GM12878 (cell line): ENCODE results near the gene COL9A3. TPM values are rescaled to one million over a fixed set of nuclear protein-coding genes. Genes with fewer than 3 reads are reported as not detected.

ENCODE experiments used
- ATAC-seq: fragments of 200-7000 bp; cut with Tn5 transposase; 3 replicates; pipeline ENCODE4 v1.9.1; 2020; ENCODE audit warnings: mild to moderate bottlenecking, moderate library complexity
- BruUV-seq: library from RNA; stranded (reverse); fragments of 400-500 nt; replicated peaks from 2 replicates; lab custom pipeline; 2021; lab: Mats Ljungman, UMichigan
- CTCF ChIA-PET: fragments of 300-600 bp; sonication (Branson Sonifier 250); formaldehyde crosslinking; extraction: SDS; loops from one replicate; lab custom pipeline; 2021; ENCODE audit warnings: inconsistent platforms; lab: Yijun Ruan, JAX
- POLR2A ChIA-PET: fragments of 350-600 bp; formaldehyde crosslinking; extraction: SDS; loops from one replicate; lab custom pipeline; 2021; ENCODE audit warnings: inconsistent platforms; lab: Charles Lee
- RAD21 ChIA-PET: fragments of 300-600 bp; sonication (Branson Sonifier 250); formaldehyde crosslinking; loops from one replicate; lab custom pipeline; 2023; ENCODE audit warnings: antibody characterized with exemption; ENCODE audit not compliant: unreplicated experiment; lab: Charles Lee
- SMC1A ChIA-PET: fragments of 300-600 bp; sonication (Branson Sonifier 250); formaldehyde crosslinking; loops from one replicate; lab custom pipeline; 2023; ENCODE audit not compliant: unreplicated experiment, uncharacterized antibody; lab: Charles Lee
- DNase-seq: peaks from one replicate; pipeline ENCODE4 v3.0.0-alpha.2; 2011; ENCODE audit warnings: low read depth, low spot score
- FAIRE-seq: peaks from 3 replicates; lab custom pipeline; 2011; peaks lifted over from hg19 to GRCh38; lab: Jason Lieb, UNC
- H2AFZ ChIP-seq: 2 replicates; pipeline ENCODE4 v1.6.0; 2011; ENCODE audit warnings: low read depth, low read length, control low read depth; ENCODE audit not compliant: control insufficient read depth
- H3K27ac ChIP-seq: 2 replicates; pipeline ENCODE4 v1.5.1; 2011; ENCODE audit warnings: control low read depth; ENCODE audit not compliant: control insufficient read depth, insufficient read depth
- H3K27me3 ChIP-seq, 2 experiments: replicated peaks in 1 of 2; 2 replicates each; pipeline versions ENCODE4 v1.6.0 to v1.6.1; 2011; ENCODE audit warnings: low read length in 1 of 2; ENCODE audit not compliant: control insufficient read depth in 2 of 2, insufficient read depth in 2 of 2
- H3K36me3 ChIP-seq, 2 experiments: 2 replicates each; pipeline ENCODE4 v1.5.1; 2011; ENCODE audit warnings: low read length in 1 of 2; ENCODE audit not compliant: control insufficient read depth in 2 of 2, insufficient read depth in 2 of 2
- H3K4me1 ChIP-seq: 2 replicates; pipeline ENCODE4 v1.6.1; 2011; ENCODE audit warnings: mild to moderate bottlenecking, low read length, moderate library complexity, mixed read lengths; ENCODE audit not compliant: control insufficient read depth, insufficient read depth
- H3K4me2 ChIP-seq: 2 replicates; pipeline ENCODE4 v1.6.0; 2011; ENCODE audit warnings: control low read depth; ENCODE audit not compliant: control insufficient read depth, insufficient read depth
- H3K4me3 ChIP-seq: fragments of 200-600 bp; sonication (generic); 2 replicates; pipeline ENCODE4 v1.5.1; 2016
- H3K79me2 ChIP-seq: 2 replicates; pipeline ENCODE4 v1.6.0; 2011; ENCODE audit warnings: low read length; ENCODE audit not compliant: control insufficient read depth, insufficient read depth
- H3K9ac ChIP-seq: 2 replicates; pipeline ENCODE4 v1.8.0; 2011; ENCODE audit warnings: low read length, control low read depth, mixed read lengths; ENCODE audit not compliant: control insufficient read depth, insufficient read depth
- H3K9me3 ChIP-seq: replicated peaks from 3 replicates; pipeline ENCODE4 v1.5.1; 2011; ENCODE audit warnings: mild to moderate bottlenecking, low read length; ENCODE audit not compliant: control insufficient read depth, insufficient read depth
- H4K20me1 ChIP-seq: 2 replicates; pipeline ENCODE4 v1.6.0; 2011; ENCODE audit not compliant: control insufficient read depth, insufficient read depth
- BHLHE40 ChIP-seq, 2 experiments: fragments of 450-650 bp in 1 of 2; IDR thresholded peaks; 2 replicates each; pipeline ENCODE4 v1.6.1; 2011 to 2017; ENCODE audit warnings: low read depth in 2 of 2, borderline replicate concordance in 1 of 2, improper control_type of control experiment in 1 of 2, low read length in 1 of 2, mild to moderate bottlenecking in 1 of 2
- E2F4 ChIP-seq: IDR thresholded peaks from 2 replicates; pipeline ENCODE4 v1.6.1; 2012; ENCODE audit warnings: low read depth, low read length, improper control_type of control experiment
- KLF5 ChIP-seq: fragments of 450-650 bp; IDR thresholded peaks from 2 replicates; pipeline ENCODE4 v1.6.1; 2014; ENCODE audit warnings: mild to moderate bottlenecking; ENCODE audit not compliant: partially characterized antibody
- MTA2 ChIP-seq: fragments of 450-650 bp; IDR thresholded peaks from 2 replicates; pipeline ENCODE4 v1.6.1; 2016; ENCODE audit warnings: low read depth, mild to moderate bottlenecking, moderate library complexity
- POLR2A ChIP-seq: IDR thresholded peaks from 2 replicates; pipeline ENCODE4 v1.6.1; 2011; ENCODE audit warnings: low read depth, mild to moderate bottlenecking, low read length
- SKIL ChIP-seq: fragments of 450-650 bp; IDR thresholded peaks from 2 replicates; pipeline ENCODE4 v1.6.1; 2017; ENCODE audit warnings: mild to moderate bottlenecking, low read depth, inconsistent platforms; ENCODE audit not compliant: poor library complexity, severe bottlenecking
- SMC3 ChIP-seq: IDR thresholded peaks from 2 replicates; pipeline ENCODE4 v1.6.1; 2011; ENCODE audit warnings: low read length, improper control_type of control experiment, borderline replicate concordance
- SP1 ChIP-seq: IDR thresholded peaks from one replicate; pipeline ENCODE4 v1.6.1; 2011; ENCODE audit warnings: low read depth, low read length
- SPI1 ChIP-seq: IDR thresholded peaks from 2 replicates; pipeline ENCODE4 v1.6.1; 2011; ENCODE audit warnings: low read depth, mild to moderate bottlenecking, low read length, moderate library complexity, borderline replicate concordance; ENCODE audit not compliant: insufficient read depth
- YY1 ChIP-seq: IDR thresholded peaks from 2 replicates; pipeline ENCODE4 v1.6.1; 2011; ENCODE audit warnings: low read depth, mild to moderate bottlenecking, low read length
- WGBS: methylation state at CpG from one replicate; pipeline ENCODE4 v1.1.6; 2016; ENCODE audit warnings: low lambda C conversion rate; ENCODE audit not compliant: insufficient replicate concordance, insufficient coverage; ENCODE audit errors: missing lambda C conversion rate; 5-methylcytosine and 5-hydroxymethylcytosine counted together
- in situ Hi-C: fragments of 300-500 bp; cut with MboI; formaldehyde crosslinking; loops from 9 replicates; pipeline ENCODE4 v1.14.3; 2018; ENCODE audit warnings: mixed read lengths
- intact Hi-C: fragments of 100-400 bp; cut with micrococcal nuclease; formaldehyde crosslinking; loops from one replicate; pipeline ENCODE4 v1.14.2; 2022; ENCODE audit not compliant: unreplicated experiment
- polyA plus RNA-seq, 11 experiments: library from polyadenylated mRNA; depleted of rRNA in 4 of 11; unstranded in 6 of 11; stranded (reverse) in 5 of 11; fragments of >200 nt; fragmentation: Nextera tagmentation in 4 of 11; fragmentation: Illumina TruSeq in 1 of 11; extraction: Ambion mirVana in 4 of 11; extraction: Trizol in 1 of 11; gene quantifications; 1 replicate in 1 of 11; 2 replicates in 10 of 11; pipeline versions ENCODE4 v1.2.1 to v1.2.3, GENCODE V29; 2011 to 2016; ENCODE audit warnings: inconsistent platforms in 2 of 11, missing spikeins in 2 of 11, low read depth in 1 of 11
- total RNA-seq, 4 experiments: library from RNA; depleted of rRNA in 3 of 4; stranded (reverse); fragments of >200 nt in 3 of 4; fragmentation: Illumina TruSeq in 1 of 4; extraction: Trizol in 1 of 4; gene quantifications; 2 replicates each; pipeline versions ENCODE4 v1.2.1 to v1.2.3, GENCODE V29; 2013 to 2021
- TF ChIP-seq, protein P1 (sequence below): IDR thresholded peaks from 2 replicates; pipeline ENCODE4 v1.6.1; 2012; ENCODE audit warnings: low read depth, low read length, improper control_type of control experiment
- TF ChIP-seq, protein P2 (sequence below): fragments of 450-650 bp; IDR thresholded peaks from 2 replicates; pipeline ENCODE4 v1.6.1; 2014; ENCODE audit warnings: mild to moderate bottlenecking

Gene COL9A3
- total and polyA plus RNA-seq, 10 of the 15 experiments (the other 5 are each of a cell fraction or from before 2014, with no cell fraction given) = 0.09 to 1.7 (median 0.63) TPM; not detected in 1

DNA sequence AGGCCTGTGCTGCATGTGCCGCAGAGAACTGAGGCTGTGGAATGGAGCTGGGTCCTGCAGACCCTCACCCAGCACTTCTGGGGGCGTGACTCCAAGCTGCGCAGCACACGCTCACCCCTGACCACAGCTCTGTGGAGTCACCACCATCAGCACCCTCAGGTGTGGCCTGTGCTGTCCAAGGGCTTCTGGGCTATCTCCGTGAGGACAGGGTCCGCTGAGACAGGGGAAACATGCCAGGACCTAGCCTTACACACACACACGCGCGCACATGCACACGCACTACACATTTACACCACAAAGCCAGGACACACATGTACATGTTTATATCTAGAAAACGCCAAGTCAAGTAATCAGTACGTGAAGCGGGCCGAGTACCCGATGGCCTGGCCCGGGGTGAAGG lies 71.6 kb downstream of the COL9A3 start:
- Histone ChIP-seq H3K36me3 (peaks cover 26% of the 10 kb centered on the region in 2 experiments), H4K20me1 (no peaks in the 10 kb centered on the region; the same call in 1 of the 2 replicates), H3K4me3 (no peak overlapping the region), H3K4me1 (no peaks in the 10 kb centered on the region), H3K79me2 (no peaks in the 10 kb centered on the region), H3K9me3 (no peaks in the 10 kb centered on the region), H3K9ac (no peak overlapping the region), H3K4me2 (no peak overlapping the region), H3K27me3 (no peaks in the 10 kb centered on the region), H2AFZ (no peak overlapping the region), H3K27ac (no peak overlapping the region)
- SMC1A ChIA-PET = interaction anchor here (0.9 kb wide), 1 partner anchor 22 kb away, joined by 3 read pairs; no protein-coding TSS in a partner anchor
- intact Hi-C loops = no loop called here
- DNase-seq = no peak
- no TSS peak for BruUV-seq
- CTCF ChIA-PET = interaction anchor here (1.4 kb wide), 1 partner anchor 19 kb away, joined by 3 read pairs; no protein-coding TSS in a partner anchor
- no peak for FAIRE-seq
- RAD21 ChIA-PET = interaction anchor here (1.4 kb wide), 1 partner anchor 13 kb away, joined by 3 read pairs; no protein-coding TSS in a partner anchor
- TF ChIP-seq POLR2A (0 out of 2 replicates have a peak, but pooled peaks have one; percentile 8), BHLHE40 (IDR thresholded peaks at IDR 0.05; ENCODE audit: borderline replicate concordance in 1 of 2, low read depth in 2 of 2, low read length in 1 of 2) (no peak)
- WGBS = 95% methylated on average over 16 of the region's 16 CpGs
- in situ Hi-C loops = no loop called here
- POLR2A ChIA-PET = no interaction called here
- ATAC-seq = no peak

GRCh38 chr20:62888910-62889309 lies 72.1 kb downstream of the COL9A3 start:
- no peak for DNase-seq
- FAIRE-seq = no peak
- intact Hi-C loops (no loop called here), in situ Hi-C loops (no loop called here)
- Histone ChIP-seq H3K27ac (no peak overlapping the region), H2AFZ (no peak overlapping the region), H3K36me3 (peaks cover 26 to 28% of the 10 kb centered on the region in 2 experiments), H4K20me1 (no peaks in the 10 kb centered on the region; the same call in 1 of the 2 replicates), H3K9ac (no peak overlapping the region), H3K27me3 (no peaks in the 10 kb centered on the region), H3K4me1 (no peaks in the 10 kb centered on the region), H3K79me2 (no peaks in the 10 kb centered on the region), H3K4me3 (no peak overlapping the region), H3K4me2 (no peak overlapping the region), H3K9me3 (no peaks in the 10 kb centered on the region)
- no TSS peak for BruUV-seq
- WGBS = 95% methylated on average over 17 of the region's 17 CpGs
- no peak for ATAC-seq
- ChIA-PET SMC1A (interaction anchor here (0.9 kb wide), 1 partner anchor 22 kb away, joined by 3 read pairs; no protein-coding TSS in a partner anchor), RAD21 (no interaction called here), CTCF (interaction anchor here (1.2 kb wide), 1 partner anchor 120 kb away, joined by 3 read pairs; no protein-coding TSS in a partner anchor), POLR2A (no interaction called here)
- TF ChIP-seq, protein P1, sequence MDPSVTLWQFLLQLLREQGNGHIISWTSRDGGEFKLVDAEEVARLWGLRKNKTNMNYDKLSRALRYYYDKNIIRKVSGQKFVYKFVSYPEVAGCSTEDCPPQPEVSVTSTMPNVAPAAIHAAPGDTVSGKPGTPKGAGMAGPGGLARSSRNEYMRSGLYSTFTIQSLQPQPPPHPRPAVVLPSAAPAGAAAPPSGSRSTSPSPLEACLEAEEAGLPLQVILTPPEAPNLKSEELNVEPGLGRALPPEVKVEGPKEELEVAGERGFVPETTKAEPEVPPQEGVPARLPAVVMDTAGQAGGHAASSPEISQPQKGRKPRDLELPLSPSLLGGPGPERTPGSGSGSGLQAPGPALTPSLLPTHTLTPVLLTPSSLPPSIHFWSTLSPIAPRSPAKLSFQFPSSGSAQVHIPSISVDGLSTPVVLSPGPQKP = no peak
- TF ChIP-seq KLF5 (no peak), SKIL (no peak), SMC3 (no peak), E2F4 (no peak), SP1 (no peak), YY1 (no peak), SPI1 (no peak), MTA2 (no peak)
- TF ChIP-seq, protein P2, sequence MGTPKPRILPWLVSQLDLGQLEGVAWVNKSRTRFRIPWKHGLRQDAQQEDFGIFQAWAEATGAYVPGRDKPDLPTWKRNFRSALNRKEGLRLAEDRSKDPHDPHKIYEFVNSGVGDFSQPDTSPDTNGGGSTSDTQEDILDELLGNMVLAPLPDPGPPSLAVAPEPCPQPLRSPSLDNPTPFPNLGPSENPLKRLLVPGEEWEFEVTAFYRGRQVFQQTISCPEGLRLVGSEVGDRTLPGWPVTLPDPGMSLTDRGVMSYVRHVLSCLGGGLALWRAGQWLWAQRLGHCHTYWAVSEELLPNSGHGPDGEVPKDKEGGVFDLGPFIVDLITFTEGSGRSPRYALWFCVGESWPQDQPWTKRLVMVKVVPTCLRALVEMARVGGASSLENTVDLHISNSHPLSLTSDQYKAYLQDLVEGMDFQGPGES = no peak
